IMR-90 (cell line): ENCODE measurements around the gene ADGRA3. TPM values are rescaled to one million over a fixed set of nuclear protein-coding genes. Genes with fewer than 3 reads are reported as not detected.

ENCODE experiments used
- ATAC-seq: fragments of 200-7000 bp; cut with Tn5 transposase; 2 replicates; pipeline ENCODE4 v1.9.1; 2020; ENCODE audit warnings: low read depth, mild to moderate bottlenecking, moderate library complexity
- BruUV-seq: library from RNA; stranded (reverse); fragments of 400-500 nt; replicated peaks from 2 replicates; lab custom pipeline; 2021; lab: Mats Ljungman, UMichigan
- CTCF ChIA-PET: fragments of 300-600 bp; formaldehyde crosslinking; extraction: SDS; loops from one replicate; lab custom pipeline; 2021; ENCODE audit warnings: antibody characterized with exemption; lab: Yijun Ruan, JAX
- POLR2A ChIA-PET: fragments of 300-600 bp; sonication (Branson Sonifier 250); formaldehyde crosslinking; loops from one replicate; lab custom pipeline; 2022; ENCODE audit warnings: antibody characterized with exemption; ENCODE audit not compliant: unreplicated experiment; lab: Charles Lee
- DNase-seq: peaks from one replicate; pipeline ENCODE4 v3.0.0; 2013
- H2AFZ ChIP-seq: replicated peaks from 2 replicates; pipeline ENCODE3; 2013; ENCODE audit warnings: low read length, mild to moderate bottlenecking; ENCODE audit not compliant: poor library complexity
- H2AK5ac ChIP-seq: 2 replicates; pipeline ENCODE4 v1.6.1; 2013; ENCODE audit warnings: low read depth, low read length, inconsistent platforms
- H2AK9ac ChIP-seq: replicated peaks from 2 replicates; pipeline ENCODE3; 2013; ENCODE audit warnings: mild to moderate bottlenecking, low read depth, low read length, moderate library complexity; ENCODE audit not compliant: poor library complexity
- H2BK120ac ChIP-seq: 2 replicates; pipeline ENCODE4 v1.6.1; 2013; ENCODE audit warnings: low read depth, low read length, inconsistent platforms
- H2BK15ac ChIP-seq: 3 replicates; pipeline ENCODE4 v1.6.1; 2013; ENCODE audit warnings: low read depth, low read length, inconsistent platforms
- H2BK20ac ChIP-seq: 2 replicates; pipeline ENCODE4 v1.6.1; 2013; ENCODE audit warnings: low read depth, mild to moderate bottlenecking, inconsistent platforms, low read length, moderate library complexity
- H2BK5ac ChIP-seq: 2 replicates; pipeline ENCODE4 v1.6.1; 2013; ENCODE audit warnings: mild to moderate bottlenecking, low read depth, low read length, inconsistent platforms; ENCODE audit not compliant: poor library complexity, severe bottlenecking
- H3K14ac ChIP-seq: replicated peaks from 2 replicates; pipeline ENCODE4 v1.6.1; 2013; ENCODE audit warnings: low read depth, low read length, inconsistent platforms
- H3K18ac ChIP-seq: 2 replicates; pipeline ENCODE4 v1.6.1; 2013; ENCODE audit warnings: low read depth, low read length, control low read depth
- H3K23ac ChIP-seq: 2 replicates; pipeline ENCODE4 v1.6.1; 2013; ENCODE audit warnings: low read depth, low read length, inconsistent platforms
- H3K27ac ChIP-seq: 2 replicates; pipeline ENCODE4 v1.5.1; 2013; ENCODE audit warnings: mild to moderate bottlenecking, control low read depth, low read length; ENCODE audit not compliant: insufficient read depth
- H3K27me3 ChIP-seq: 2 replicates; pipeline ENCODE4 v1.6.1; 2013; ENCODE audit warnings: low read length; ENCODE audit not compliant: control insufficient read depth, insufficient read depth
- H3K36me3 ChIP-seq: 2 replicates; pipeline ENCODE4 v1.6.1; 2013; ENCODE audit warnings: low read length, mixed read lengths; ENCODE audit not compliant: control insufficient read depth, insufficient read depth
- H3K4ac ChIP-seq: 2 replicates; pipeline ENCODE4 v1.6.1; 2013; ENCODE audit warnings: low read depth, low read length, inconsistent platforms
- H3K4me1 ChIP-seq: 2 replicates; pipeline ENCODE4 v1.6.1; 2013; ENCODE audit warnings: low read length, mixed read lengths; ENCODE audit not compliant: control insufficient read depth, insufficient read depth
- H3K4me2 ChIP-seq: 2 replicates; pipeline ENCODE4 v1.6.1; 2013; ENCODE audit warnings: low read depth, mild to moderate bottlenecking, control low read depth, low read length, moderate library complexity
- H3K4me3 ChIP-seq: 2 replicates; pipeline ENCODE4 v1.5.1; 2013; ENCODE audit warnings: low read depth, mild to moderate bottlenecking, control low read depth, low read length, moderate library complexity; ENCODE audit not compliant: insufficient read depth
- H3K56ac ChIP-seq: 2 replicates; pipeline ENCODE4 v1.6.1; 2013; ENCODE audit warnings: low read length, inconsistent platforms; ENCODE audit not compliant: insufficient read depth; ENCODE audit errors: extremely low read depth
- H3K79me1 ChIP-seq, 2 experiments: 2 replicates each; pipeline ENCODE4 v1.6.1; 2013; ENCODE audit warnings: low read length in 2 of 2, inconsistent platforms in 1 of 2, low read depth in 1 of 2
- H3K9ac ChIP-seq: 2 replicates; pipeline ENCODE4 v1.6.1; 2013; ENCODE audit warnings: low read depth, low read length, control low read depth
- H3K9me1 ChIP-seq: 2 replicates; pipeline ENCODE4 v1.6.1; 2013; ENCODE audit warnings: low read length, inconsistent platforms; ENCODE audit not compliant: insufficient read depth
- H3K9me3 ChIP-seq: 2 replicates; pipeline ENCODE4 v1.6.1; 2013; ENCODE audit warnings: low read length; ENCODE audit not compliant: control insufficient read depth, insufficient read depth
- H4K20me1 ChIP-seq: 2 replicates; pipeline ENCODE4 v1.6.1; 2013; ENCODE audit warnings: low read length, inconsistent platforms; ENCODE audit not compliant: insufficient read depth
- H4K5ac ChIP-seq: 2 replicates; pipeline ENCODE4 v1.6.1; 2013; ENCODE audit warnings: mild to moderate bottlenecking, low read depth, low read length, control low read depth
- H4K8ac ChIP-seq, 2 experiments: 2 replicates each; pipeline ENCODE4 v1.6.1; 2013; ENCODE audit warnings: low read depth in 2 of 2, low read length in 2 of 2, control low read depth in 1 of 2, inconsistent platforms in 1 of 2
- H4K91ac ChIP-seq: 2 replicates; pipeline ENCODE4 v1.6.1; 2013; ENCODE audit warnings: low read depth, low read length, inconsistent platforms; ENCODE audit not compliant: insufficient read depth
- BHLHE40 ChIP-seq: fragments of 150-350 bp; IDR thresholded peaks from 2 replicates; pipeline ENCODE4 v1.6.1; 2016; ENCODE audit warnings: mild to moderate bottlenecking, low read depth, low read length
- CEBPB ChIP-seq: IDR thresholded peaks from 2 replicates; pipeline ENCODE4 v1.6.1; 2012; ENCODE audit warnings: low read depth, low read length, improper control_type of control experiment
- CHD1 ChIP-seq: IDR thresholded peaks from 2 replicates; pipeline ENCODE4 v1.6.1; 2012; ENCODE audit warnings: low read depth, low read length, improper control_type of control experiment
- CTCF ChIP-seq: conservative IDR thresholded peaks from 2 replicates; pipeline ENCODE4 v1.5.1; 2012; ENCODE audit warnings: mild to moderate bottlenecking, low read depth, low read length, improper control_type of control experiment
- ELK1 ChIP-seq: fragments of 150-350 bp; IDR thresholded peaks from 2 replicates; pipeline ENCODE4 v1.6.1; 2016; ENCODE audit warnings: low read depth, mild to moderate bottlenecking, low read length, moderate library complexity, borderline replicate concordance
- FOS ChIP-seq: fragments of 150-350 bp; IDR thresholded peaks from 2 replicates; pipeline ENCODE4 v1.6.1; 2016; ENCODE audit warnings: low read depth, low read length
- MAFK ChIP-seq: IDR thresholded peaks from 2 replicates; pipeline ENCODE4 v1.6.1; 2012; ENCODE audit warnings: low read depth, low read length, improper control_type of control experiment
- MAZ ChIP-seq: IDR thresholded peaks from 2 replicates; pipeline ENCODE4 v1.6.1; 2012; ENCODE audit warnings: low read depth, mild to moderate bottlenecking, low read length, improper control_type of control experiment, moderate library complexity, borderline replicate concordance
- MXI1 ChIP-seq: IDR thresholded peaks from 2 replicates; pipeline ENCODE4 v1.6.1; 2012; ENCODE audit warnings: low read depth, mild to moderate bottlenecking, low read length, moderate library complexity, borderline replicate concordance
- NFE2L2 ChIP-seq: fragments of 150-350 bp; IDR thresholded peaks from 2 replicates; pipeline ENCODE4 v1.6.1; 2016; ENCODE audit warnings: low read depth, mild to moderate bottlenecking, low read length
- POLR2A ChIP-seq: IDR thresholded peaks from 2 replicates; pipeline ENCODE4 v1.6.1; 2012; ENCODE audit warnings: mild to moderate bottlenecking, low read depth, low read length
- RAD21 ChIP-seq: IDR thresholded peaks from 2 replicates; pipeline ENCODE4 v1.6.1; 2012; ENCODE audit warnings: low read length, improper control_type of control experiment
- RCOR1 ChIP-seq: IDR thresholded peaks from 2 replicates; pipeline ENCODE4 v1.6.1; 2012; ENCODE audit warnings: mild to moderate bottlenecking, low read length, improper control_type of control experiment; ENCODE audit not compliant: insufficient replicate concordance
- RFX5 ChIP-seq: IDR thresholded peaks from 2 replicates; pipeline ENCODE4 v1.8.0; 2012; ENCODE audit warnings: low read depth, mild to moderate bottlenecking, low read length, moderate library complexity
- SMC3 ChIP-seq: fragments of 150-350 bp; IDR thresholded peaks from 2 replicates; pipeline ENCODE4 v1.6.1; 2016; ENCODE audit warnings: low read depth, mild to moderate bottlenecking, antibody characterized with exemption, low read length, moderate library complexity
- USF2 ChIP-seq: fragments of 150-350 bp; IDR thresholded peaks from 2 replicates; pipeline ENCODE4 v1.6.1; 2017; ENCODE audit warnings: mild to moderate bottlenecking, antibody characterized with exemption, low read length, low read depth
- WGBS, 2 experiments: methylation state at CpG; one replicate each; pipeline versions ENCODE4 v1.1.5 to v1.1.7; 2013; ENCODE audit warnings: missing lambda C conversion rate in 2 of 2; ENCODE audit not compliant: insufficient read length in 1 of 2; ENCODE audit errors: extremely low coverage in 2 of 2; 5-methylcytosine and 5-hydroxymethylcytosine counted together
- dilution Hi-C: fragments of 300-500 bp; cut with HindIII; formaldehyde crosslinking; loops from one replicate; pipeline ENCODE4 v1.14.3; 2018; ENCODE audit warnings: low sequenced_read_pairs; ENCODE audit not compliant: unreplicated experiment
- in situ Hi-C: fragments of 300-500 bp; cut with MboI; formaldehyde crosslinking; loops from 3 replicates; pipeline ENCODE4 v1.14.3; 2019; ENCODE audit warnings: low sequenced_read_pairs, inconsistent platforms, mixed read lengths
- intact Hi-C: fragments of 100-400 bp; cut with micrococcal nuclease; formaldehyde crosslinking; loops from 2 replicates; pipeline ENCODE4 v1.10.0; 2022
- polyA plus RNA-seq, 3 experiments: library from polyadenylated mRNA; depleted of rRNA; stranded (reverse); fragments of >200 nt; gene quantifications; 2 replicates each; pipeline ENCODE4 v1.2.3, GENCODE V29; 2012; ENCODE audit warnings: low replicate concordance in 1 of 3
- total RNA-seq: library from RNA; depleted of rRNA; stranded (reverse); fragments of >200 nt; gene quantifications from 2 replicates; pipeline ENCODE4 v1.2.3, GENCODE V29; 2012

ADGRA3 gene
- total and polyA plus RNA-seq, 2 of the 4 experiments (the other 2 are of a cell fraction), result 20.1 to 28.0 TPM

GRCh38 chr4:22532896-22533295 lies 17.0 kb upstream of the ADGRA3 start:
- dilution Hi-C loops, result no loop called here
- CTCF ChIA-PET, result interaction anchor here (0.7 kb wide), 1 partner anchor 1956 kb away, joined by 5 read pairs; no protein-coding TSS in a partner anchor
- no peak overlapping the region for H3K23ac ChIP-seq
- H2AK9ac ChIP-seq, result no peak overlapping the region
- POLR2A ChIA-PET, result no interaction called here
- intact Hi-C loops, result no loop called here
- DNase-seq (no peak), ATAC-seq (no peak)
- no peak overlapping the region for H2AK5ac ChIP-seq
- H2BK20ac ChIP-seq, result no peak overlapping the region
- in situ Hi-C loops, result no loop called here
- no peak overlapping the region for H3K56ac ChIP-seq
- H3K27ac ChIP-seq, result no peak overlapping the region
- H3K9me1 ChIP-seq, result no peaks in the 10 kb centered on the region
- H4K8ac ChIP-seq, result no peak overlapping the region
- WGBS, 2 experiments, result no CpG with 5 or more reads among the region's 1 CpG
- no peak overlapping the region for H3K18ac ChIP-seq
- no peak overlapping the region for H2AFZ ChIP-seq
- H3K4me3 ChIP-seq, result no peak overlapping the region
- no TSS peak for BruUV-seq
- H3K9me3 ChIP-seq, result peaks cover 2% of the 10 kb centered on the region; the same call in 1 of the 2 replicates
- H2BK15ac ChIP-seq, result no peak overlapping the region
- no peaks in the 10 kb centered on the region for H3K79me1 ChIP-seq
- no peaks in the 10 kb centered on the region; the same call in 1 of the 2 replicates for H3K27me3 ChIP-seq
- H3K14ac ChIP-seq, result no peak overlapping the region
- no peak overlapping the region for H3K9ac ChIP-seq
- H4K91ac ChIP-seq, result no peak overlapping the region
- no peaks in the 10 kb centered on the region for H3K4me1 ChIP-seq
- no peaks in the 10 kb centered on the region for H4K20me1 ChIP-seq
- H3K4me2 ChIP-seq, result no peak overlapping the region
- TF ChIP-seq BHLHE40 (no peak), FOS (no peak), CEBPB (no peak), POLR2A (no peak), ELK1 (no peak), MAZ (no peak), CHD1 (no peak), USF2 (no peak), SMC3 (no peak), NFE2L2 (no peak), RAD21 (no peak), RCOR1 (no peak), RFX5 (no peak), CTCF (no peak), MXI1 (no peak), MAFK (no peak)
- no peak overlapping the region for H4K5ac ChIP-seq
- no peak overlapping the region for H2BK5ac ChIP-seq
- no peaks in the 10 kb centered on the region for H3K36me3 ChIP-seq
- H3K4ac ChIP-seq, result no peak overlapping the region
- H2BK120ac ChIP-seq, result no peak overlapping the region
